ENCODE results near the gene PDE11A. TPM values are rescaled to one million over a fixed set of nuclear protein-coding genes. Genes with fewer than 3 reads are reported as not detected.

PDE11A gene
- total and polyA plus RNA-seq, 2 of the 8 experiments (the other 6 are each of a cell fraction or from before 2014, with no cell fraction given) = 0.19 to 0.23 TPM

DNA sequence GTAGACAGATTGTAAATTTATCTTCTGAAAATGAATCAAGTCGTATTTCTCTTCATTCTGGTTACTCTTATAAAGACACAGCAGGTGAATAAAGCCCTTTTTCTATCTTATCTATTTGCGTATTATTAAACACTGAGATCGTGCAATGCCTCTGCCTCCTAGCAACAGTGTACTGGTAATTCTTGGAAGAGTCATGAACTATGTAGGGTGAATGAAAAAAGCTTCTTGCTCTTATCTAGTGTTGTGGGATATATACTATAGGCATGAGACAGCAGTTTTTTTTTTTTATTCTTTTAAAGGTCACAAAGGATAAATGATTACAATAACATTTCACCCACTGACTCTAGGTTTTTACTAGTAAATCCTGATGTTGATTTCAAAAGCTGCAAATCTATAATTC is 324.2 kb downstream of the PDE11A start:
- Histone ChIP-seq H4K5ac (ENCODE audit: insufficient read length, low read depth, low read length) (no peak overlapping the region), H2BK120ac (replicated peaks; ENCODE audit: low read depth, low read length) (no peak overlapping the region), H2BK20ac (ENCODE audit: low read length) (no peak overlapping the region), H3K14ac (ENCODE audit: insufficient read length) (no peak overlapping the region), H3K56ac (replicated peaks; ENCODE audit: insufficient read length, low read depth, low read length) (no peak overlapping the region), H3K9me3 (ENCODE audit: insufficient read depth in 2 of 2, low read depth in 1 of 2, low read length in 1 of 2) (no peaks in the 10 kb centered on the region), H4K8ac (ENCODE audit: extremely low read depth, insufficient read depth, low read length) (no peak overlapping the region), H4K20me1 (replicated peaks in 1 of 2; ENCODE audit: control insufficient read depth in 1 of 2, insufficient read depth in 2 of 2, low read length in 2 of 2) (no peaks in the 10 kb centered on the region), H2AFZ (ENCODE audit: low read length) (no peak overlapping the region), H2BK5ac (ENCODE audit: low read depth, low read length) (no peak overlapping the region), H3K79me1 (ENCODE audit: low read depth, low read length) (no peaks in the 10 kb centered on the region), H3K4me3 (ENCODE audit: extremely low read depth in 1 of 4, insufficient read depth in 2 of 4, low read depth in 3 of 4, low read length in 4 of 4) (no peak overlapping the region), H3K4ac (replicated peaks; ENCODE audit: insufficient read length, low read depth, low read length) (no peak overlapping the region), H3K4me1 (replicated peaks in 1 of 4; ENCODE audit: control insufficient read depth in 3 of 4, insufficient read depth in 4 of 4, low read length in 3 of 4) (no peaks in the 10 kb centered on the region), H3K18ac (ENCODE audit: extremely low read depth, low read length) (no peak overlapping the region), H3K4me2 (ENCODE audit: insufficient read depth in 1 of 2, low read depth in 2 of 2, low read length in 2 of 2) (no peak overlapping the region), H2BK12ac (ENCODE audit: low read depth, low read length) (no peak overlapping the region), H4K91ac (replicated peaks; ENCODE audit: insufficient read length, low read length) (no peak overlapping the region), H3K27ac (ENCODE audit: low read depth, low read length) (no peak overlapping the region), H3K79me2 (ENCODE audit: control insufficient read depth in 1 of 2, insufficient read depth in 2 of 2, low read length in 2 of 2) (no peaks in the 10 kb centered on the region), H3K36me3 (ENCODE audit: control insufficient read depth in 2 of 4, insufficient read depth in 4 of 4, low read length in 3 of 4) (no peaks in the 10 kb centered on the region), H3K9ac (replicated peaks in 1 of 4; ENCODE audit: extremely low read depth in 1 of 4, low read depth in 3 of 4, low read length in 3 of 4) (no peak overlapping the region), H2BK15ac (ENCODE audit: low read length) (no peak overlapping the region), H2AK5ac (ENCODE audit: low read depth, low read length) (no peak overlapping the region), H3K27me3 (replicated peaks in 1 of 4; ENCODE audit: control insufficient read depth in 3 of 4, extremely low read depth in 1 of 4, insufficient read depth in 3 of 4, low read length in 3 of 4) (peaks cover 0 to 2% (median 0%) of the 10 kb centered on the region in 4 experiments; a peak in 1 of 7 replicates), H3K23me2 (ENCODE audit: low read depth, low read length) (no peaks in the 10 kb centered on the region), H3K23ac (ENCODE audit: insufficient read length) (no peak overlapping the region)
- CTCF ChIA-PET (ENCODE audit: partially characterized antibody) = interaction anchor here (1.5 to 1.6 kb wide), 2 partner anchors 16 to 411 kb away, joined by 5 to 7 read pairs; no protein-coding TSS in a partner anchor
- FAIRE-seq (no peak), DNase-seq (ENCODE audit: low read depth in 1 of 2, low spot score in 2 of 2) (no peak)
- POLR2A ChIA-PET (ENCODE audit: partially characterized antibody) = no interaction called here
- 82% methylated on average over 3 of the region's 3 CpGs; no CpG with 5 or more reads in 1 of the 2 experiments for WGBS, 2 experiments (ENCODE audit: extremely low coverage in 1 of 2, insufficient coverage in 1 of 2, insufficient read length in 1 of 2, insufficient replicate concordance in 2 of 2, low coverage in 1 of 2, low lambda C conversion rate in 2 of 2, missing lambda C conversion rate in 1 of 2)
- TF ChIP-seq SIX5 (IDR thresholded peaks at IDR 0.05; ENCODE audit: low read depth, low read length) = no peak
- no peak for TF ChIP-seq BCL11A (IDR thresholded peaks at IDR 0.05; ENCODE audit: low read depth in 2 of 2, low read length in 2 of 2)
- no peak for TF ChIP-seq POU5F1 (IDR thresholded peaks at IDR 0.05; ENCODE audit: low read depth, low read length)
- no peak for TF ChIP-seq JUN (IDR thresholded peaks at IDR 0.05; ENCODE audit: low read depth, low read length)
- TF ChIP-seq YY1 (IDR thresholded peaks at IDR 0.05; ENCODE audit: low read depth, low read length) = no peak
- TF ChIP-seq NRF1 (IDR thresholded peaks at IDR 0.05; ENCODE audit: low read depth, low read length) = no peak
- no peak for TF ChIP-seq TAF7 (optimal IDR thresholded peaks at IDR 0.05; ENCODE audit: borderline replicate concordance, low read depth, low read length)
- TF ChIP-seq BRCA1 (IDR thresholded peaks at IDR 0.05; ENCODE audit: low read depth, low read length) = no peak
- no peak for TF ChIP-seq CEBPB (IDR thresholded peaks at IDR 0.05; ENCODE audit: low read depth, low read length)
- TF ChIP-seq, protein P1, sequence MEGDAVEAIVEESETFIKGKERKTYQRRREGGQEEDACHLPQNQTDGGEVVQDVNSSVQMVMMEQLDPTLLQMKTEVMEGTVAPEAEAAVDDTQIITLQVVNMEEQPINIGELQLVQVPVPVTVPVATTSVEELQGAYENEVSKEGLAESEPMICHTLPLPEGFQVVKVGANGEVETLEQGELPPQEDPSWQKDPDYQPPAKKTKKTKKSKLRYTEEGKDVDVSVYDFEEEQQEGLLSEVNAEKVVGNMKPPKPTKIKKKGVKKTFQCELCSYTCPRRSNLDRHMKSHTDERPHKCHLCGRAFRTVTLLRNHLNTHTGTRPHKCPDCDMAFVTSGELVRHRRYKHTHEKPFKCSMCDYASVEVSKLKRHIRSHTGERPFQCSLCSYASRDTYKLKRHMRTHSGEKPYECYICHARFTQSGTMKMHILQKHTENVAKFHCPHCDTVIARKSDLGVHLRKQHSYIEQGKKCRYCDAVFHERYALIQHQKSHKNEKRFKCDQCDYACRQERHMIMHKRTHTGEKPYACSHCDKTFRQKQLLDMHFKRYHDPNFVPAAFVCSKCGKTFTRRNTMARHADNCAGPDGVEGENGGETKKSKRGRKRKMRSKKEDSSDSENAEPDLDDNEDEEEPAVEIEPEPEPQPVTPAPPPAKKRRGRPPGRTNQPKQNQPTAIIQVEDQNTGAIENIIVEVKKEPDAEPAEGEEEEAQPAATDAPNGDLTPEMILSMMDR (IDR thresholded peaks at IDR 0.05; ENCODE audit: control extremely low read depth in 1 of 3, insufficient read depth in 1 of 3, low read depth in 1 of 3, low read length in 3 of 3) = no peak
- TF ChIP-seq, protein P2, sequence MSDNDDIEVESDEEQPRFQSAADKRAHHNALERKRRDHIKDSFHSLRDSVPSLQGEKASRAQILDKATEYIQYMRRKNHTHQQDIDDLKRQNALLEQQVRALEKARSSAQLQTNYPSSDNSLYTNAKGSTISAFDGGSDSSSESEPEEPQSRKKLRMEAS (IDR thresholded peaks at IDR 0.05) = no peak
- no peak for TF ChIP-seq SIN3A (conservative IDR thresholded peaks at IDR 0.05 in 1 of 2, IDR thresholded peaks at IDR 0.05 in 1 of 2; ENCODE audit: low read depth in 1 of 2, low read length in 2 of 2)

All from H1 (cell line).